H9 (cell line): ENCODE measurements around the gene DDX1. TPM values are rescaled to one million over a fixed set of nuclear protein-coding genes. Genes with fewer than 3 reads are reported as not detected.

Source experiments
- DNase-seq: peaks from one replicate; pipeline ENCODE4 v3.0.0-alpha.2; 2017
- H2AFZ ChIP-seq: one replicate; pipeline ENCODE4 v1.6.1; 2013; ENCODE audit warnings: mild to moderate bottlenecking, low read length, control low read depth, moderate library complexity
- H2AK5ac ChIP-seq: 2 replicates; pipeline ENCODE4 v1.6.1; 2013; ENCODE audit warnings: low read length, control low read depth, mixed read lengths; ENCODE audit not compliant: insufficient read length
- H2BK120ac ChIP-seq: one replicate; pipeline ENCODE4 v1.6.1; 2013; ENCODE audit warnings: low read depth, mild to moderate bottlenecking, low read length, control low read depth, inconsistent platforms; ENCODE audit not compliant: poor library complexity, severe bottlenecking
- H2BK12ac ChIP-seq: 2 replicates; pipeline ENCODE4 v1.6.1; 2013; ENCODE audit warnings: low read length, control low read depth, mixed read lengths, low read depth; ENCODE audit not compliant: insufficient read length
- H2BK15ac ChIP-seq: 2 replicates; pipeline ENCODE4 v1.6.1; 2013; ENCODE audit warnings: low read depth, low read length, control low read depth
- H2BK20ac ChIP-seq: one replicate; pipeline ENCODE4 v1.6.1; 2013; ENCODE audit warnings: low read depth, mild to moderate bottlenecking, low read length, control low read depth, inconsistent platforms; ENCODE audit not compliant: poor library complexity, severe bottlenecking
- H2BK5ac ChIP-seq: 2 replicates; pipeline ENCODE4 v1.6.1; 2013; ENCODE audit warnings: low read length, control low read depth, mixed read lengths; ENCODE audit not compliant: insufficient read length
- H3K14ac ChIP-seq: 2 replicates; pipeline ENCODE4 v1.6.1; 2013; ENCODE audit warnings: low read length, control low read depth; ENCODE audit not compliant: insufficient read depth
- H3K18ac ChIP-seq: 2 replicates; pipeline ENCODE4 v1.6.1; 2013; ENCODE audit warnings: low read depth, mild to moderate bottlenecking, mixed read lengths, low read length, control low read depth; ENCODE audit not compliant: insufficient read length
- H3K23ac ChIP-seq: 2 replicates; pipeline ENCODE4 v1.6.1; 2013; ENCODE audit warnings: low read length, control low read depth, mixed read lengths, low read depth; ENCODE audit not compliant: insufficient read length
- H3K23me2 ChIP-seq: 2 replicates; pipeline ENCODE4 v1.6.1; 2013; ENCODE audit warnings: low read depth, mild to moderate bottlenecking, mixed read lengths, low read length, control low read depth; ENCODE audit not compliant: insufficient read length, poor library complexity, severe bottlenecking
- H3K27ac ChIP-seq: 2 replicates; pipeline ENCODE4 v1.5.1; 2013; ENCODE audit warnings: low read length, control low read depth, mixed read lengths, low read depth; ENCODE audit not compliant: insufficient read length
- H3K27me3 ChIP-seq: 2 replicates; pipeline ENCODE4 v1.6.1; 2013; ENCODE audit warnings: low read length, control low read depth, inconsistent platforms; ENCODE audit not compliant: insufficient read depth
- H3K4ac ChIP-seq: 2 replicates; pipeline ENCODE4 v1.6.1; 2013; ENCODE audit warnings: low read depth, mild to moderate bottlenecking, control low read depth, inconsistent platforms, low read length, moderate library complexity
- H3K4me1 ChIP-seq: 2 replicates; pipeline ENCODE4 v1.6.1; 2013; ENCODE audit warnings: low read length, control low read depth, inconsistent platforms; ENCODE audit not compliant: insufficient read depth
- H3K4me2 ChIP-seq: 2 replicates; pipeline ENCODE4 v1.6.1; 2013; ENCODE audit warnings: low read length, control low read depth, mixed read lengths; ENCODE audit not compliant: insufficient read length, insufficient read depth
- H3K56ac ChIP-seq: 2 replicates; pipeline ENCODE4 v1.6.1; 2013; ENCODE audit warnings: low read depth, mild to moderate bottlenecking, mixed read lengths, low read length, control low read depth; ENCODE audit not compliant: insufficient read length
- H3K79me1 ChIP-seq: 2 replicates; pipeline ENCODE4 v1.6.1; 2013; ENCODE audit warnings: low read depth, mild to moderate bottlenecking, moderate library complexity, low read length, control low read depth, inconsistent platforms; ENCODE audit not compliant: insufficient read depth, poor library complexity, severe bottlenecking
- H3K79me2 ChIP-seq: 2 replicates; pipeline ENCODE4 v1.6.1; 2013; ENCODE audit warnings: low read length, control low read depth, inconsistent platforms; ENCODE audit not compliant: insufficient read depth
- H3K9ac ChIP-seq: 2 replicates; pipeline ENCODE4 v1.6.1; 2013; ENCODE audit warnings: low read length, control low read depth, mixed read lengths; ENCODE audit not compliant: insufficient read length; ENCODE audit errors: extremely low read depth
- H3K9me3 ChIP-seq: one replicate; pipeline ENCODE4 v1.6.1; 2013; ENCODE audit warnings: low read depth, low read length, inconsistent platforms; ENCODE audit not compliant: control insufficient read depth
- H3T11ph ChIP-seq: one replicate; pipeline ENCODE4 v1.6.1; 2013; ENCODE audit warnings: mild to moderate bottlenecking, low read length, control low read depth, inconsistent platforms
- H4K20me1 ChIP-seq: one replicate; pipeline ENCODE4 v1.6.1; 2013; ENCODE audit not compliant: control insufficient read depth, insufficient read length, insufficient read depth
- H4K5ac ChIP-seq: 2 replicates; pipeline ENCODE4 v1.6.1; 2013; ENCODE audit warnings: low read depth, mild to moderate bottlenecking, mixed read lengths, low read length, control low read depth; ENCODE audit not compliant: insufficient read length
- H4K8ac ChIP-seq: replicated peaks from 2 replicates; pipeline ENCODE4 v1.6.1; 2013; ENCODE audit warnings: low read length, control low read depth, mixed read lengths, low read depth; ENCODE audit not compliant: insufficient read length
- H4K91ac ChIP-seq: 2 replicates; pipeline ENCODE4 v1.6.1; 2013; ENCODE audit warnings: low read depth, mild to moderate bottlenecking, moderate library complexity, mixed read lengths, low read length, control low read depth; ENCODE audit not compliant: insufficient read length
- H3K27ac Mint-ChIP-seq, 3 experiments: 2 replicates in 2 of 3; 3 replicates in 1 of 3; pipeline ENCODE4 v1.8.0; 2020 to 2021; ENCODE audit warnings: mixed read lengths in 3 of 3, mild to moderate bottlenecking in 1 of 3, moderate library complexity in 1 of 3
- H3K27me3 Mint-ChIP-seq: 2 replicates; pipeline ENCODE4 v1.8.0; 2021; ENCODE audit warnings: low read depth, mild to moderate bottlenecking, moderate library complexity, mixed read lengths
- H3K36me3 Mint-ChIP-seq, 3 experiments: 2 replicates in 2 of 3; 3 replicates in 1 of 3; pipeline ENCODE4 v1.8.0; 2020 to 2021; ENCODE audit warnings: low read depth in 3 of 3, mixed read lengths in 3 of 3; ENCODE audit not compliant: insufficient read depth in 1 of 3
- H3K4me1 Mint-ChIP-seq, 2 experiments: 2 replicates each; pipeline ENCODE4 v1.8.0; 2020; ENCODE audit warnings: mixed read lengths in 2 of 2
- H3K4me3 Mint-ChIP-seq, 2 experiments: 2 replicates in 1 of 2; 3 replicates in 1 of 2; pipeline ENCODE4 v1.8.0; 2020 to 2021; ENCODE audit warnings: mild to moderate bottlenecking in 2 of 2, mixed read lengths in 2 of 2, moderate library complexity in 1 of 2
- H3K9me3 Mint-ChIP-seq, 2 experiments: 2 replicates in 1 of 2; 3 replicates in 1 of 2; pipeline ENCODE4 v1.8.0; 2020; ENCODE audit warnings: mild to moderate bottlenecking in 2 of 2, mixed read lengths in 2 of 2, moderate library complexity in 1 of 2
- CTCF ChIP-seq: fragments of 200-600 bp; sonication (generic); conservative IDR thresholded peaks from 3 replicates; pipeline ENCODE4 v1.8.0; 2021; ENCODE audit warnings: antibody characterized with exemption, mild to moderate bottlenecking
- WGBS: extraction: QIAGEN DNeasy Blood & Tissue Kit; methylation state at CpG from one replicate; pipeline ENCODE4 v1.1.7; 2013; ENCODE audit warnings: missing lambda C conversion rate, low lambda C conversion rate, mixed read lengths; ENCODE audit not compliant: insufficient read length; ENCODE audit errors: extremely low coverage; 5-methylcytosine and 5-hydroxymethylcytosine counted together
- total RNA-seq: library from RNA; stranded (reverse); gene quantifications from 2 replicates; pipeline ENCODE4 v1.2.1, GENCODE V29; 2021

DDX1 gene
- total RNA-seq, 1 experiment from 2014 or later = 120 TPM

GRCh38 chr2:15596350-15596749, 4.7 kb downstream of the DDX1 start:
- no peak overlapping the region for H3K4me2 ChIP-seq
- no peak overlapping the region for H2BK5ac ChIP-seq
- no peak overlapping the region for H3K23ac ChIP-seq
- H4K5ac ChIP-seq = no peak overlapping the region
- no peak overlapping the region for H2BK20ac ChIP-seq
- H2AK5ac ChIP-seq = no peak overlapping the region
- peaks cover 6% of the 10 kb centered on the region; the same call in 1 of the 2 replicates for H3K79me2 ChIP-seq
- H3K36me3 Mint-ChIP-seq = peaks cover 29 to 58% (median 55%) of the 10 kb centered on the region in 3 experiments
- peaks cover 2% of the 10 kb centered on the region for H3K23me2 ChIP-seq
- DNase-seq = no peak
- H3K14ac ChIP-seq = no peak overlapping the region
- H3T11ph ChIP-seq = no peak overlapping the region
- WGBS = no CpG with 5 or more reads among the region's 2 CpGs
- no peak overlapping the region for H3K27ac ChIP-seq
- no peak overlapping the region for H4K91ac ChIP-seq
- H3K4me1 Mint-ChIP-seq = peaks cover 9 to 12% of the 10 kb centered on the region in 2 experiments
- no peak for TF ChIP-seq CTCF
- no peak overlapping the region for H3K9ac ChIP-seq
- no peaks in the 10 kb centered on the region for H4K20me1 ChIP-seq
- H3K27me3 ChIP-seq = no peaks in the 10 kb centered on the region
- no peaks in the 10 kb centered on the region for H3K9me3 ChIP-seq
- no peak overlapping the region for H2AFZ ChIP-seq
- no peak overlapping the region for H2BK12ac ChIP-seq
- H2BK15ac ChIP-seq = no peak overlapping the region
- H3K27me3 Mint-ChIP-seq = no peaks in the 10 kb centered on the region
- H3K4me1 ChIP-seq = no peaks in the 10 kb centered on the region
- no peak overlapping the region for H3K4me3 Mint-ChIP-seq
- H3K18ac ChIP-seq = no peak overlapping the region
- no peaks in the 10 kb centered on the region for H3K9me3 Mint-ChIP-seq
- no peak overlapping the region for H3K27ac Mint-ChIP-seq
- H3K56ac ChIP-seq = no peak overlapping the region
- H3K4ac ChIP-seq = no peak overlapping the region
- no peak overlapping the region for H4K8ac ChIP-seq
- no peaks in the 10 kb centered on the region for H3K79me1 ChIP-seq
- no peak overlapping the region for H2BK120ac ChIP-seq
